ENCODE data around the gene AFAP1. TPM values are rescaled to one million over a fixed set of nuclear protein-coding genes. Genes with fewer than 3 reads are reported as not detected.

Gene AFAP1
- total and polyA plus RNA-seq, 2 donors from 2014 or later: 2.6 to 26.3 TPM

DNA sequence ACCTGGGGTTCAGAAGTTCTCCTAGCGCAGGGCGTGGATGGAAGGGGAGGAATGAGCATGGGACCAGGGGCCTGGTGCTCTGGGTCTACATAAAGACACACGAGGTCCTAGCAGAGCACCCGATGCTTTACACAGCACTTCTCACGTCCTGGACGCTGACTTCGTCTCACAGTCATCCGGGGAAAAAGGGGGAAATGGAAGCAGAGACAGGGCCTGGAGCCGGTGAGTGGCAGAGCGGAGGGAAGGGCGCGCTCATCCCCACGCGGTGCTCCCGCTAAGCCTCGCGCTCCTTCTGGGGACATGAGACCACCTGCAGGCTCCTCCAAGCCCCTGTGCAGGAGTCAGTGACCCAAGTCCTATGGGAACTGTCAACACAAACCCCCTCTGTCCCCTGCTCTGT is 157.7 kb downstream of the AFAP1 start:
- FAIRE-seq (no peak), DNase-seq (peak in 2 of 5 donors; percentile 23 to 31)
- intact Hi-C loops (cut with DNase I): no loop called here
- TF ChIP-seq, protein P1, sequence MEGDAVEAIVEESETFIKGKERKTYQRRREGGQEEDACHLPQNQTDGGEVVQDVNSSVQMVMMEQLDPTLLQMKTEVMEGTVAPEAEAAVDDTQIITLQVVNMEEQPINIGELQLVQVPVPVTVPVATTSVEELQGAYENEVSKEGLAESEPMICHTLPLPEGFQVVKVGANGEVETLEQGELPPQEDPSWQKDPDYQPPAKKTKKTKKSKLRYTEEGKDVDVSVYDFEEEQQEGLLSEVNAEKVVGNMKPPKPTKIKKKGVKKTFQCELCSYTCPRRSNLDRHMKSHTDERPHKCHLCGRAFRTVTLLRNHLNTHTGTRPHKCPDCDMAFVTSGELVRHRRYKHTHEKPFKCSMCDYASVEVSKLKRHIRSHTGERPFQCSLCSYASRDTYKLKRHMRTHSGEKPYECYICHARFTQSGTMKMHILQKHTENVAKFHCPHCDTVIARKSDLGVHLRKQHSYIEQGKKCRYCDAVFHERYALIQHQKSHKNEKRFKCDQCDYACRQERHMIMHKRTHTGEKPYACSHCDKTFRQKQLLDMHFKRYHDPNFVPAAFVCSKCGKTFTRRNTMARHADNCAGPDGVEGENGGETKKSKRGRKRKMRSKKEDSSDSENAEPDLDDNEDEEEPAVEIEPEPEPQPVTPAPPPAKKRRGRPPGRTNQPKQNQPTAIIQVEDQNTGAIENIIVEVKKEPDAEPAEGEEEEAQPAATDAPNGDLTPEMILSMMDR (IDR thresholded peaks at IDR 0.05; ENCODE audit: borderline replicate concordance, extremely low read depth, insufficient read depth): no peak
- Histone ChIP-seq H3K4me1 (ENCODE audit: control insufficient read depth in 2 of 3, insufficient read depth in 2 of 3, low read depth in 1 of 3, low read length in 3 of 3) (peaks cover 0 to 13% (median 8%) of the 10 kb centered on the region in 3 donors), H3K36me3 (ENCODE audit: control insufficient read depth in 2 of 3, insufficient read depth in 3 of 3, low read length in 3 of 3) (peaks cover 4 to 9% (median 4%) of the 10 kb centered on the region in 3 donors), H3K27ac (ENCODE audit: low read depth in 2 of 2, low read length in 2 of 2) (peak overlapping the region; percentile 17 to 62), H3K9ac (ENCODE audit: low read length in 3 of 3) (no peak overlapping the region), H3K27me3 (ENCODE audit: control insufficient read depth, insufficient read depth, low read length) (no peaks in the 10 kb centered on the region), H3K9me3 (ENCODE audit: control insufficient read depth in 2 of 3, insufficient read depth in 1 of 3, low read length in 3 of 3) (no peaks in the 10 kb centered on the region), H3K4me3 (ENCODE audit: low read length in 3 of 3) (no peak overlapping the region)

DNA sequence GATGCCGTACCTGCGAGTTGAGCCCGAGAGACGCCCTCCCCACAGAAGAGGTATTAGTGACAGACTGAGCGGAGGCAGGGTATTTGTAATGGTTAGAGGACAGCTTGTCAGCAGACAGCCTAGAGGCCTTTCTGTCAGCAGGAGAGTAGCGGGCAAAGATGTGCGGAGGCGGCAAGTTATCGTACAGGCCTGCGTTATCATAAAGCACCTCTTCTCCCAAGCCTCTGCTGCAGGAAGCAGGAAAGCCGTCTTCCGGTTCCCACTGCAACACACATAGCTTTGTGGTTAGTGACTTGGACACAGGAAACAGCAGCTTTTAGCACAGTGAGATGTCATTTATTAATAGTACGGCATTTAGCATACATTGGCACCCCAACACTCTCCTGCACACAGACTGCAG is 158.3 kb downstream of the AFAP1 start:
- no peak overlapping the region for H3K9ac ChIP-seq (ENCODE audit: low read length in 3 of 3)
- FAIRE-seq (no peak), DNase-seq (peak in 2 of 5 donors; percentile 23 to 47)
- H3K4me3 ChIP-seq (ENCODE audit: low read length in 3 of 3): no peak overlapping the region
- H3K36me3 ChIP-seq (ENCODE audit: control insufficient read depth in 2 of 3, insufficient read depth in 3 of 3, low read length in 3 of 3): peaks cover 4 to 10% (median 4%) of the 10 kb centered on the region in 3 donors
- TF ChIP-seq, protein P1 (IDR thresholded peaks at IDR 0.05; ENCODE audit: borderline replicate concordance, extremely low read depth, insufficient read depth): no peak
- H3K9me3 ChIP-seq (ENCODE audit: control insufficient read depth in 2 of 3, insufficient read depth in 1 of 3, low read length in 3 of 3): no peaks in the 10 kb centered on the region
- H3K4me1 ChIP-seq (ENCODE audit: control insufficient read depth in 2 of 3, insufficient read depth in 2 of 3, low read depth in 1 of 3, low read length in 3 of 3): peaks cover 0 to 13% (median 8%) of the 10 kb centered on the region in 3 donors
- no peak overlapping the region for H3K27ac ChIP-seq (ENCODE audit: low read depth in 2 of 2, low read length in 2 of 2)
- intact Hi-C loops (cut with DNase I): no loop called here
- H3K27me3 ChIP-seq (ENCODE audit: control insufficient read depth, insufficient read depth, low read length): no peaks in the 10 kb centered on the region

DNA sequence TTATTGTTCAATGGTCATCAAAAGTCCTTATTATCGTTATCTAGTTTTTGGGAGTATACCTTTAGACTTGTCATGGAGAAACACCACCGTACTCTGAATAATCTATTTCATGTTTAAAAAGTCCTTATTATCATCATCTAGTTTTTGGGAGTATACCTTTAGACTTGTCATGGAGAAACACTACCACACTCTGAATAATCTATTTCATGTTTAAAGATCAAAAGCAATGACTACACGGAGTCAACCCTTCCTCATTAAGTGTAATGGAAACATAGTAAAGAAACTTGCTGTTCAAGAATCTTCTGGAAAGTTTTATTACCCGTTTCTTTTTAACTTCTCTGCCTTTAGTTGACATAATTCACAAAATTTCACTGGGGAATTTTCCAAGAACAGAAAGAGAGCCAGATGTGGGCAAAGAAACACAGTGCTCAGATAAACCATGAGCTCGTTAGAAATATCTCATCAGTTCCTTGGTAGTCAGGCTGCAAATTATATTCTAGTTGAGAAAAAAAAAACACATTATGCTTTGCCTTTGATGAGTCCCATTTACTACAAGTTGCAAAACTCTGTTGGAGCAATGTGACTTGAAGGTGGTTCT is 158.8 kb downstream of the AFAP1 start:
- peaks cover 0 to 13% (median 8%) of the 10 kb centered on the region in 3 donors for H3K4me1 ChIP-seq (ENCODE audit: control insufficient read depth in 2 of 3, insufficient read depth in 2 of 3, low read depth in 1 of 3, low read length in 3 of 3)
- no peaks in the 10 kb centered on the region for H3K27me3 ChIP-seq (ENCODE audit: control insufficient read depth, insufficient read depth, low read length)
- FAIRE-seq: no peak
- DNase-seq: peak in 1 of 5 donors; percentile 78
- H3K4me3 ChIP-seq (ENCODE audit: low read length in 3 of 3): no peak overlapping the region
- H3K36me3 ChIP-seq (ENCODE audit: control insufficient read depth in 2 of 3, insufficient read depth in 3 of 3, low read length in 3 of 3): peaks cover 4 to 10% (median 4%) of the 10 kb centered on the region in 3 donors
- intact Hi-C loops (cut with DNase I): no loop called here
- H3K9ac ChIP-seq (ENCODE audit: low read length in 3 of 3): no peak overlapping the region
- no peaks in the 10 kb centered on the region for H3K9me3 ChIP-seq (ENCODE audit: control insufficient read depth in 2 of 3, insufficient read depth in 1 of 3, low read length in 3 of 3)
- TF ChIP-seq, protein P1 (IDR thresholded peaks at IDR 0.05; ENCODE audit: borderline replicate concordance, extremely low read depth, insufficient read depth): no peak
- no peak overlapping the region for H3K27ac ChIP-seq (ENCODE audit: low read depth in 2 of 2, low read length in 2 of 2)

Measured in kidney (tissue), 14 donors.